ENCODE data around the gene BRINP2.
"Not testable (repeated sequence)": the region's sequence is repeated elsewhere in the genome, so short reads cannot be mapped to it uniquely, and the experiment has no call there.

DNA sequence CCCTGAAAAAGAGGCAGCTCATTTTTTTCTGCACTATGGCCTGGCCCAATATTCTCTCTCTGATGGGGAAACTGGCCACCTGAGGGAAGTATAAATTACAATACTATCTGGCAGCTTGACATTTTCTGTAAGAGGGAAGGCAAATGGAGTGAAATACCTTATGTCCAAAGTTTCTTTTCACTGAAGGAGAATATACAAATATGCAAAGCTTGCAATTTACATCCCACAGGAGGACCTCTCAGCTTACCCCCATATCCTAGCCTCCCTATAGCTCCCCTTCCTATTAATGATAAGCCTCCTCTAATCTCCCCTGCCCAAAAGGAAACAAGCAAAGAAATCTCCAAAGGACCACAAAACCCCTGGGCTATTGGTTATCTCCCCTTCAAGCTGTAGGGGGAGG is 150.7 kb downstream of the BRINP2 start:
- TF ChIP-seq POLR2A (IDR thresholded peaks at IDR 0.05; ENCODE audit: low read depth, low read length); MXI1 (IDR thresholded peaks at IDR 0.05; ENCODE audit: borderline replicate concordance, low read depth, low read length); BHLHE40 (IDR thresholded peaks at IDR 0.05; ENCODE audit: low read depth, low read length); MAZ (IDR thresholded peaks at IDR 0.05; ENCODE audit: borderline replicate concordance, low read depth, low read length); NFE2L2 (IDR thresholded peaks at IDR 0.05; ENCODE audit: low read depth, low read length); RFX5 (IDR thresholded peaks at IDR 0.05; ENCODE audit: low read depth, low read length); SMC3 (IDR thresholded peaks at IDR 0.05; ENCODE audit: low read depth, low read length): not testable (repeated sequence)
- TF ChIP-seq, protein P1, sequence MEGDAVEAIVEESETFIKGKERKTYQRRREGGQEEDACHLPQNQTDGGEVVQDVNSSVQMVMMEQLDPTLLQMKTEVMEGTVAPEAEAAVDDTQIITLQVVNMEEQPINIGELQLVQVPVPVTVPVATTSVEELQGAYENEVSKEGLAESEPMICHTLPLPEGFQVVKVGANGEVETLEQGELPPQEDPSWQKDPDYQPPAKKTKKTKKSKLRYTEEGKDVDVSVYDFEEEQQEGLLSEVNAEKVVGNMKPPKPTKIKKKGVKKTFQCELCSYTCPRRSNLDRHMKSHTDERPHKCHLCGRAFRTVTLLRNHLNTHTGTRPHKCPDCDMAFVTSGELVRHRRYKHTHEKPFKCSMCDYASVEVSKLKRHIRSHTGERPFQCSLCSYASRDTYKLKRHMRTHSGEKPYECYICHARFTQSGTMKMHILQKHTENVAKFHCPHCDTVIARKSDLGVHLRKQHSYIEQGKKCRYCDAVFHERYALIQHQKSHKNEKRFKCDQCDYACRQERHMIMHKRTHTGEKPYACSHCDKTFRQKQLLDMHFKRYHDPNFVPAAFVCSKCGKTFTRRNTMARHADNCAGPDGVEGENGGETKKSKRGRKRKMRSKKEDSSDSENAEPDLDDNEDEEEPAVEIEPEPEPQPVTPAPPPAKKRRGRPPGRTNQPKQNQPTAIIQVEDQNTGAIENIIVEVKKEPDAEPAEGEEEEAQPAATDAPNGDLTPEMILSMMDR (conservative IDR thresholded peaks at IDR 0.05; ENCODE audit: low read depth, low read length) = not testable (repeated sequence)
- TF ChIP-seq, protein P2, sequence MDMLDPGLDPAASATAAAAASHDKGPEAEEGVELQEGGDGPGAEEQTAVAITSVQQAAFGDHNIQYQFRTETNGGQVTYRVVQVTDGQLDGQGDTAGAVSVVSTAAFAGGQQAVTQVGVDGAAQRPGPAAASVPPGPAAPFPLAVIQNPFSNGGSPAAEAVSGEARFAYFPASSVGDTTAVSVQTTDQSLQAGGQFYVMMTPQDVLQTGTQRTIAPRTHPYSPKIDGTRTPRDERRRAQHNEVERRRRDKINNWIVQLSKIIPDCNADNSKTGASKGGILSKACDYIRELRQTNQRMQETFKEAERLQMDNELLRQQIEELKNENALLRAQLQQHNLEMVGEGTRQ (IDR thresholded peaks at IDR 0.05; ENCODE audit: low read depth, low read length) = not testable (repeated sequence)
- TF ChIP-seq, protein P3, sequence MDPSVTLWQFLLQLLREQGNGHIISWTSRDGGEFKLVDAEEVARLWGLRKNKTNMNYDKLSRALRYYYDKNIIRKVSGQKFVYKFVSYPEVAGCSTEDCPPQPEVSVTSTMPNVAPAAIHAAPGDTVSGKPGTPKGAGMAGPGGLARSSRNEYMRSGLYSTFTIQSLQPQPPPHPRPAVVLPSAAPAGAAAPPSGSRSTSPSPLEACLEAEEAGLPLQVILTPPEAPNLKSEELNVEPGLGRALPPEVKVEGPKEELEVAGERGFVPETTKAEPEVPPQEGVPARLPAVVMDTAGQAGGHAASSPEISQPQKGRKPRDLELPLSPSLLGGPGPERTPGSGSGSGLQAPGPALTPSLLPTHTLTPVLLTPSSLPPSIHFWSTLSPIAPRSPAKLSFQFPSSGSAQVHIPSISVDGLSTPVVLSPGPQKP (IDR thresholded peaks at IDR 0.05; ENCODE audit: borderline replicate concordance, low read depth, low read length) = not testable (repeated sequence)
- peak; percentile 51 for TF ChIP-seq MAFK (IDR thresholded peaks at IDR 0.05; ENCODE audit: low read depth, low read length)

Data from IMR-90 (cell line).